GM18499 (cell line): ENCODE measurements around the gene RFXAP.

Experiments
- ATAC-seq: cut with Tn5 transposase; IDR thresholded peaks from one replicate; pipeline ENCODE4 v1.9.1; 2021; ENCODE audit warnings: moderate number of reproducible peaks; ENCODE audit not compliant: insufficient read depth, unreplicated experiment

Gene RFXAP

GRCh38 chr13:36814465-36814864 lies 4.6 kb upstream of the RFXAP start:
- ATAC-seq: no peak

- ATAC-seq: no peak
These were observed 4.0 kb upstream of the RFXAP start for GRCh38 chr13:36815062-36815461.

GRCh38 chr13:36817996-36818803 lies 822 bp upstream of the RFXAP start:
- no peak for ATAC-seq

GRCh38 chr13:36819739-36820090 lies 693 bp downstream of the RFXAP start:
- peak; percentile 13 for ATAC-seq

GRCh38 chr13:36820222-36820621 lies 1.2 kb downstream of the RFXAP start:
- ATAC-seq: peak; percentile 59

- ATAC-seq: no peak
These were observed 3.8 kb downstream of the RFXAP start for GRCh38 chr13:36822785-36823184.

GRCh38 chr13:36829753-36830152 lies 10.7 kb downstream of the RFXAP start:
- no peak for ATAC-seq

GRCh38 chr13:36831291-36831690 lies 12.3 kb downstream of the RFXAP start:
- no peak for ATAC-seq

- ATAC-seq: no peak
These were observed 15.3 kb downstream of the RFXAP start for GRCh38 chr13:36834299-36834698.

- ATAC-seq: no peak
These were observed 18.5 kb downstream of the RFXAP start for GRCh38 chr13:36837354-36838092.

GRCh38 chr13:36839281-36839680 lies 20.3 kb downstream of the RFXAP start:
- ATAC-seq: no peak

- ATAC-seq: no peak
These were observed 21.0 kb downstream of the RFXAP start for GRCh38 chr13:36839981-36840380.

- no peak for ATAC-seq
These were observed 21.8 kb downstream of the RFXAP start for GRCh38 chr13:36840718-36841250.

GRCh38 chr13:36841391-36841790 lies 22.4 kb downstream of the RFXAP start:
- ATAC-seq: no peak

- no peak for ATAC-seq
These were observed 28.6 kb downstream of the RFXAP start for GRCh38 chr13:36847606-36848005.

GRCh38 chr13:36848199-36848982 lies 29.4 kb downstream of the RFXAP start:
- ATAC-seq: no peak

GRCh38 chr13:36850790-36851438 lies 31.9 kb downstream of the RFXAP start:
- ATAC-seq: no peak

- no peak for ATAC-seq
These were observed 38.2 kb downstream of the RFXAP start for GRCh38 chr13:36857253-36857652.

- no peak for ATAC-seq
These were observed 39.3 kb downstream of the RFXAP start for GRCh38 chr13:36858290-36858689.

GRCh38 chr13:36859259-36859658 lies 40.2 kb downstream of the RFXAP start:
- no peak for ATAC-seq
